ENCODE data around the gene CEP41.

The CEP41 gene

DNA sequence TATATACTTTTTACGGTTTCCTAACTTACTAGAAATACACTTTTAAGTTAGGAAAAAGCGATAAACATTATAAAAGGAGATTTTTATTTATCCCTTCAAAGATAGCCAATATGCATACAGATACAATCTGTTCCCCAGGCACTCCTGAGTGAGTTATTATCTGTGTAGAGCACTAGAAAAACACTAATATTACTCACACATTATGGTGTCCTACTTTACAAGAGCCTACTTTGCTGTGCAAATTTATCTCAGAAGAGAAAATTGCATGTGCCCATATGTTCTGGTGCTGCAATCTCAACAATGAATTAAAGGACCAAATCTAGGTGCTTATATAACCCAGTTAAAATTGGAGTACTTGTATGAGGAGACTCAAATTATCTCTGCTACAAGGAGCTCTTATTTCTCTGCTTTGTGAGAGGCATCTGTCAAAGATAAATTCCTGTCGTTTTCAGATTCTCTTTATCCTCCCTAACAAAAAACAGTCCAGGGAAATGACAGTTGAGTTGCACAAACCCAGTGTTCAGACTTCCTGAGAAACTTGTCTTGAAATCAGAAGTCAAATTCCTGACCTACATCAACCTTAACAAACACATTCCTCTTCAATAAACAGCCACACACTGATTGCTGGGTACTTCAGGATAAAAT, 31.6 kb downstream of the CEP41 start:
- DNase-seq (ENCODE audit: extremely low read depth, low read depth) = no peak
- TF ChIP-seq, protein P1, sequence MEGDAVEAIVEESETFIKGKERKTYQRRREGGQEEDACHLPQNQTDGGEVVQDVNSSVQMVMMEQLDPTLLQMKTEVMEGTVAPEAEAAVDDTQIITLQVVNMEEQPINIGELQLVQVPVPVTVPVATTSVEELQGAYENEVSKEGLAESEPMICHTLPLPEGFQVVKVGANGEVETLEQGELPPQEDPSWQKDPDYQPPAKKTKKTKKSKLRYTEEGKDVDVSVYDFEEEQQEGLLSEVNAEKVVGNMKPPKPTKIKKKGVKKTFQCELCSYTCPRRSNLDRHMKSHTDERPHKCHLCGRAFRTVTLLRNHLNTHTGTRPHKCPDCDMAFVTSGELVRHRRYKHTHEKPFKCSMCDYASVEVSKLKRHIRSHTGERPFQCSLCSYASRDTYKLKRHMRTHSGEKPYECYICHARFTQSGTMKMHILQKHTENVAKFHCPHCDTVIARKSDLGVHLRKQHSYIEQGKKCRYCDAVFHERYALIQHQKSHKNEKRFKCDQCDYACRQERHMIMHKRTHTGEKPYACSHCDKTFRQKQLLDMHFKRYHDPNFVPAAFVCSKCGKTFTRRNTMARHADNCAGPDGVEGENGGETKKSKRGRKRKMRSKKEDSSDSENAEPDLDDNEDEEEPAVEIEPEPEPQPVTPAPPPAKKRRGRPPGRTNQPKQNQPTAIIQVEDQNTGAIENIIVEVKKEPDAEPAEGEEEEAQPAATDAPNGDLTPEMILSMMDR (IDR thresholded peaks at IDR 0.05; ENCODE audit: low read depth, low read length) = no peak

DNA sequence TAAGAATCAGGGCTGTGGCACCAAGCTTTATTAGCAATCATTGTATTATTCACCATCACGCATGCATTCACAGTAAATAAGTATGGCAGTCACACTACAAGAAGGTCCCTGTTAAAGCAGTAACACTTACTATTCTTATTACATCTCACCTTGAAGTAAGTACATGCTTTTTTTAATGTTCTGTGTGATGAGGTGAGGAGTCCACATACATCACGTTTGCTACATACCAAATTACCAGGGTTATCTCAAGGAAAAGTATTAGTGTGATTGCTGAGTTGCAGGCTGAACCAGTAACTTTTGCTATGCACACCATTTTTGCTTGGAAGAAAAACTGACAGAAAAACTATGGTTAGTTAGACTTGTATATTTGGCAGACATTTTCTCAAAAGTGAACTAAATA, 35.8 kb downstream of the CEP41 start:
- DNase-seq (ENCODE audit: extremely low read depth, low read depth) = no peak
- TF ChIP-seq, protein P1 (IDR thresholded peaks at IDR 0.05; ENCODE audit: low read depth, low read length) = no peak

DNA sequence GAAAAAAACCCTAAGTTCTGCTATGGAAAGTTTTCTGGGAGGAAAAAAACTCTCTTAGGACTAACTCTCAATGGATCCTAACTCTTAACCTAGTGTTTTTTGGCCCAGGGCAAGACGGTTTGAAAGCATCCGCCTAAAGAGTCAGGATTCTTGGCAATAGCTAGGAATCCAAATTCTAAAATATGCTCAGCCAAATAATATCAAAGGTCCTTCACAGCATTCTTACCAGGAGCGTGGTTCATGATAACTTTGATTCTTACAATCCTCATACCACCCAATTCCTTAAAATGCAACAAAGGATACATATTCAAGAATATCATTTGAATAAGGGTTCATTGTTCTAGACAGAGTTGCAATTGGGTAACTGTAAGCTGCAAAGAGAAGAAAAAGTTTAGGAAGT, 39.2 kb downstream of the CEP41 start:
- no peak for DNase-seq (ENCODE audit: extremely low read depth, low read depth)
- TF ChIP-seq, protein P1 (IDR thresholded peaks at IDR 0.05; ENCODE audit: low read depth, low read length) = no peak

DNA sequence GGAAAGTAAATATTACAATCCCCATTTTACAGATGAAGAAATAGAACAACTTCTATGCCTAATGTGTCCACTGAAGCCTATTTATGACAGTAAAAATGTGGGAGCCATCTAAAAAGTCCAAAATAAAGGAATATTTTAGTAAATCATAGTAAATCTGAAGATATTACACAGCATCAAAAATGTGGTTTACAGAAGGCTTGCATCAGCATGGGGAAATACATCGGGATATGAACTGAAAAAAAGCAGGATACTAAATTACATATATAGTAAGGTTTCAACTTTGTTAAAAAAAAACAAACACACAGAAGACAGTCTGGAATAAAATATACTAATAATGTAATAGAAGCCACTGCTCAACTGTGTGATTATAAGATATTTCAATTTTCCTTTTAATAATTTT, 39.7 kb downstream of the CEP41 start:
- no peak for DNase-seq (ENCODE audit: extremely low read depth, low read depth)
- TF ChIP-seq, protein P1 (IDR thresholded peaks at IDR 0.05; ENCODE audit: low read depth, low read length) = no peak

DNA sequence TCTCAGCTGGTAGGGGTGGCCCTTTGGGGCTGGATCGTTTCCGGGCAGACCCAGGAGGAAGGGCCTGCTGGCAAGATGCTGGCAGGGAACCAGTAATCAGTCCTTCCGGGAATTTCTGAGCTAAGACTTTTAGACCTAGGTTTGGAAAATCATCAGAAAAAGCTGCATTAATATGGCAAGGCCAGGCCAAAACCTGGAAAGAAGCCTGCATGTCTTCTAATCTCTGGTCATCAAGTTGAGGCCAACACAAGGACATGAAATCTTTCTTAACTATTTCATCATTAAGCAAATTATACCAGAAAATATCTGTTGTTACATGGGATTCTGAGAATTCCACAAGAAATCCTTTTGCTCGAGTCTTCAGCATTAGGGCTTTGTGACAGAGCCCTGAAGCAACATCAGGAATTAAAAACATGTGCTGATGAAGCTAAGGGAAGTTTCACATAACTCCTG, 40.7 kb downstream of the CEP41 start:
- TF ChIP-seq, protein P1 (IDR thresholded peaks at IDR 0.05; ENCODE audit: low read depth, low read length) = no peak
- DNase-seq (ENCODE audit: extremely low read depth, low read depth) = peak; percentile 95

- DNase-seq (ENCODE audit: extremely low read depth, low read depth) = no peak
- TF ChIP-seq, protein P1 (IDR thresholded peaks at IDR 0.05; ENCODE audit: low read depth, low read length) = no peak
These were observed 42.2 kb downstream of the CEP41 start for GRCh38 chr7:130398526-130399090.

DNA sequence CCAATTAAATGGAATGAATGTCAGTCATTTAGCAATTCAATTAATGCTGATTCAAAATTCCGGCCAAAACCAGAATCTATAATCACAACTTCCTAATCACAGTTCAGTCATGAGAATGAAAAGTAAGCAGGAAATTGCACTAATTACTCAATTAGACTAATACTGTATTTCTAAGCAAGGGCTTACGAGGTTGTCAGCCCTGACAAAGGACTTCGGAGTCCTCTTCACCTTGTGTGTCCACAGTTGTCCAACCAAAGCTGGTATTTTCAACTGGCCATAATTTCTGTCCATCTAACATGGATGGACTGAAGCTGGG, 43.1 kb downstream of the CEP41 start:
- DNase-seq (ENCODE audit: extremely low read depth, low read depth) = no peak
- TF ChIP-seq, protein P1 (IDR thresholded peaks at IDR 0.05; ENCODE audit: low read depth, low read length) = no peak
